ENCODE measurements around the gene EHBP1L1.

EHBP1L1 gene

GRCh38 chr11:65569164-65569972 is 6.5 kb upstream of the EHBP1L1 start:
- peak; percentile 64 for DNase-seq (ENCODE audit: low spot score)
- TF ChIP-seq CTCF (IDR thresholded peaks at IDR 0.05; ENCODE audit: extremely low read depth, insufficient read depth, missing control alignments): no peak
- in situ Hi-C loops (cut with MboI; ENCODE audit: low pct_unique_long_range_greater_than_20kb, low sequenced_read_pairs, unreplicated experiment): no loop called here

- in situ Hi-C loops (cut with MboI; ENCODE audit: low pct_unique_long_range_greater_than_20kb, low sequenced_read_pairs, unreplicated experiment): no loop called here
- peak; percentile 97 for DNase-seq (ENCODE audit: low spot score)
- TF ChIP-seq CTCF (IDR thresholded peaks at IDR 0.05; ENCODE audit: extremely low read depth, insufficient read depth, missing control alignments): peak; percentile 65
Measured at GRCh38 chr11:65569973-65570918, 5.6 kb upstream of the EHBP1L1 start, which contains the start of gene ZNRD2. Gene ZNRD2, plus strand, starts transcription at chr11:65570477. Its CDS starts 15 bp downstream, at chr11:65570492.

GRCh38 chr11:65571420-65571819 is 4.4 kb upstream of the EHBP1L1 start:
- no peak for TF ChIP-seq CTCF (IDR thresholded peaks at IDR 0.05; ENCODE audit: extremely low read depth, insufficient read depth, missing control alignments)
- no peak for DNase-seq (ENCODE audit: low spot score)
- in situ Hi-C loops (cut with MboI; ENCODE audit: low pct_unique_long_range_greater_than_20kb, low sequenced_read_pairs, unreplicated experiment): no loop called here

DNA sequence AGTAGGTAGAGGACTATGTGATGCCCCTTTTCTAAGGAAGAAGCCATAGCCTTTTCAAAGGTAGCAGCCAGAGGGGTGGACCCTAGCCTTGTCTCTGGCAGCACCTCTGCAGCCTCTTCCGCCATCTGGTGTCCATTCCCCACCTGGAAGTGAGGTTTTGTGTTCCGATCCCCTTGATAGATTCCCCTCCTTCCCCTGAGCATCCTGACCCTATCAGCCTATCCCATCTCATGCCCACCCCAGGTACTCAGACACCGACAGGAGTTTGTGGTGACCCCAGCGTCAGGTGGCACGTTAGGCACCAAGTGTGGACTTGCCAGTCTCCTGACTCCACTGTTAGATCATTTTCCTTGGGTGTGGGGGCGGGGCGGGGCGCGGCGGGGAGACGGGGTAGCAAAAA is 3.9 kb upstream of the EHBP1L1 start:
- DNase-seq (ENCODE audit: low spot score): no peak
- TF ChIP-seq CTCF (IDR thresholded peaks at IDR 0.05; ENCODE audit: extremely low read depth, insufficient read depth, missing control alignments): peak; percentile 19
- in situ Hi-C loops (cut with MboI; ENCODE audit: low pct_unique_long_range_greater_than_20kb, low sequenced_read_pairs, unreplicated experiment): no loop called here

DNA sequence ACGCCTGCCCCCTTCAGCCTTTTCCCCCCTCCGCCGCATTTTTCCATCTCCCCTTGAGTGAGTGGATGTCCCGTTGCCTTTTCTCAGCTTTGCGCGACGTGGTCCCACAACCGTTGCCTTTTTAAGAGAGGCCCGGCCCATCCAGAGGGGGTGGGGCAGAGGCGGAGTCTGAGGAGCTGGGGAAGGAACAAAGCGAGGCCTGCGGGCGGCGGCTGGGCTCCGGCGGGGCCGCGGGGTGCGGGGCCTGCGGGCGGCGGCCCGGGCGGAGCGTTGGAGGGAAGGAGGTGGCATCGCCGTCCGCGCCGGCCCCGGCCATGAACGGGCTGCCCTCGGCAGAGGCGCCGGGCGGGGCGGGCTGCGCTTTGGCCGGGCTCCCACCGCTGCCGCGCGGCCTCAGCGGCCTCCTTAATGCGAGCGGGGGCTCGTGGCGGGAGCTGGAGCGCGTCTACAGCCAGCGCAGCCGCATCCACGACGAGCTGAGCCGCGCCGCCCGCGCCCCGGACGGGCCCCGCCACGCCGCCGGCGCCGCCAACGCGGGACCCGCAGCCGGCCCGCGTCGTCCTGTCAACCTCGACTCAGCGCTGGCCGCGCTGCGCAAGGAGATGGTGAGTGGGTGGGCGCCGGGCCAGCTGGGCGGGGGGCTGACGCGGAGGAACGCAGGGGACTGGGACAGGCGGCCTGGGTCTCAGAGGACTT is 3.3 kb upstream of the EHBP1L1 start, which contains the start of gene FAM89B:
TSS of gene FAM89B (plus strand) at position 183 of the 696 bp plus-strand sequence. CDS start at position 315, 132 bp downstream.
- TF ChIP-seq CTCF (IDR thresholded peaks at IDR 0.05; ENCODE audit: extremely low read depth, insufficient read depth, missing control alignments): no peak
- in situ Hi-C loops (cut with MboI; ENCODE audit: low pct_unique_long_range_greater_than_20kb, low sequenced_read_pairs, unreplicated experiment): no loop called here
- DNase-seq (ENCODE audit: low spot score): peak; percentile 90

Data from GM13977 (cell line).